BJ (cell line): ENCODE results near the gene SS18L1. TPM values are rescaled to one million over a fixed set of nuclear protein-coding genes. Genes with fewer than 3 reads are reported as not detected.
"Not testable (repeated sequence)": the region's sequence is repeated elsewhere in the genome, so short reads cannot be mapped to it uniquely, and the experiment has no call there.

Experiments
- CTCF ChIA-PET: fragments of 350-600 bp; formaldehyde crosslinking; extraction: SDS; loops from one replicate; lab custom pipeline; 2021; ENCODE audit warnings: antibody characterized with exemption, inconsistent platforms; lab: Yijun Ruan, JAX
- POLR2A ChIA-PET: fragments of 300-600 bp; sonication (Branson Sonifier 250); formaldehyde crosslinking; extraction: SDS; loops from one replicate; lab custom pipeline; 2021; ENCODE audit warnings: antibody characterized with exemption; lab: Charles Lee
- DNase-seq: peaks from one replicate; pipeline ENCODE4 v3.0.0-alpha.2; 2011; ENCODE audit warnings: low read depth
- H3K27me3 ChIP-seq: 2 replicates; pipeline ENCODE4 v1.6.0; 2011; ENCODE audit warnings: low read length; ENCODE audit not compliant: control insufficient read depth, insufficient read depth
- H3K36me3 ChIP-seq: 2 replicates; pipeline ENCODE4 v1.5.1; 2011; ENCODE audit warnings: low read length; ENCODE audit not compliant: control insufficient read depth, insufficient read depth
- H3K4me3 ChIP-seq: 2 replicates; pipeline ENCODE4 v1.5.1; 2011; ENCODE audit warnings: low read depth, mild to moderate bottlenecking, control low read depth, low read length
- polyA plus RNA-seq: library from polyadenylated mRNA; depleted of rRNA; stranded (reverse); fragments of >200 nt; gene quantifications from 2 replicates; pipeline ENCODE4 v1.2.3, GENCODE V29; 2011
- TF ChIP-seq, protein P1 (sequence below): IDR thresholded peaks from 2 replicates; pipeline ENCODE4 v1.5.1; 2011; ENCODE audit warnings: low read depth, mild to moderate bottlenecking, control low read depth, inconsistent platforms, low read length, moderate library complexity; ENCODE audit not compliant: insufficient read depth

Gene SS18L1
- polyA plus RNA-seq, 1 experiment: 6.7 TPM

DNA sequence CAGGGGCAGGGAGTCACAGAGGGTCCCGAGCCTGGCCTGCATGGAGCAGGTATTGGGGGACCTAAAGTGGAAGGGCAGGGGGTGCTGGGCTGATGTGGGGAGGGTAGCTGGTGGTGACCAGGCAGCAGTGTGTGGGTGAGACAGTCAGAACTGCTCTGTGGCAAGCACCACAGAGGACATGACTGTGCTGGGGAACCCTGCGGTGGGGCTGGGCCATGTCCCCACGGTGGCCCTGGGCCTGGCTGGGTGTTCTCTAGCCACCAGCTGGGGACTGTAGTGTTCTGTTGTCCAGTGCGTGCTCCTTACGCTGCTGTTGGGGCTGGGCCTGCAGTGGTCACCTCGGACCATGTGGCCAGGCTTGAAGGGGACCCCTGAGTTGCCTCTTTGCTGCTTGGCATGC lies 3.6 kb downstream of the SS18L1 start:
- H3K36me3 ChIP-seq: peaks cover 1% of the 10 kb centered on the region
- POLR2A ChIA-PET: no interaction called here
- CTCF ChIA-PET: interaction anchor here (2.3 kb wide), 1 partner anchor 9 kb away, joined by 6 read pairs; no protein-coding TSS in a partner anchor
- DNase-seq: no peak
- TF ChIP-seq, protein P1, sequence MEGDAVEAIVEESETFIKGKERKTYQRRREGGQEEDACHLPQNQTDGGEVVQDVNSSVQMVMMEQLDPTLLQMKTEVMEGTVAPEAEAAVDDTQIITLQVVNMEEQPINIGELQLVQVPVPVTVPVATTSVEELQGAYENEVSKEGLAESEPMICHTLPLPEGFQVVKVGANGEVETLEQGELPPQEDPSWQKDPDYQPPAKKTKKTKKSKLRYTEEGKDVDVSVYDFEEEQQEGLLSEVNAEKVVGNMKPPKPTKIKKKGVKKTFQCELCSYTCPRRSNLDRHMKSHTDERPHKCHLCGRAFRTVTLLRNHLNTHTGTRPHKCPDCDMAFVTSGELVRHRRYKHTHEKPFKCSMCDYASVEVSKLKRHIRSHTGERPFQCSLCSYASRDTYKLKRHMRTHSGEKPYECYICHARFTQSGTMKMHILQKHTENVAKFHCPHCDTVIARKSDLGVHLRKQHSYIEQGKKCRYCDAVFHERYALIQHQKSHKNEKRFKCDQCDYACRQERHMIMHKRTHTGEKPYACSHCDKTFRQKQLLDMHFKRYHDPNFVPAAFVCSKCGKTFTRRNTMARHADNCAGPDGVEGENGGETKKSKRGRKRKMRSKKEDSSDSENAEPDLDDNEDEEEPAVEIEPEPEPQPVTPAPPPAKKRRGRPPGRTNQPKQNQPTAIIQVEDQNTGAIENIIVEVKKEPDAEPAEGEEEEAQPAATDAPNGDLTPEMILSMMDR: no peak
- H3K27me3 ChIP-seq: no peaks in the 10 kb centered on the region
- H3K4me3 ChIP-seq: no peak overlapping the region

GRCh38 chr20:62147528-62147927 lies 4.0 kb downstream of the SS18L1 start:
- CTCF ChIA-PET: interaction anchor here (0.7 to 2.3 kb wide), 2 partner anchors 9 to 44 kb away, joined by 3 to 6 read pairs; no protein-coding TSS in a partner anchor

DNA sequence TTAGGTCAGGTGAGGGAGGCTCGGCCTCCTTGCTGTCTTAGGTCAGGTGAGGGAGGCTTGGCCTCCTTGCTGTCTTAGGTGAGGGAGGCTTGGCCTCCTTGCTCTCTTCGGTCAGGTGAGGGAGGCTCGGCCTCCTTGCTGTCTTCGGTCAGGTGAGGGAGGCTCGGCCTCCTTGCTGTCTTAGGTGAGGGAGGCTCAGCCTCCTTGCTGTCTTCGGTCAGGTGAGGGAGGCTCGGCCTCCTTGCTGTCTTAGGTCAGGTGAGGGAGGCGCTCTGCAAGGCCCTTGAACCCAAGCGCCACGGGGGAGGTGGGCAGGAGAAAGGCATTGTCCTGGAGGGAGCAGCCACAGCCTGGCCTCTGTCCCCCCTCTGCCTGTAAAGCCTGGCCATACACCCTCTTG lies 4.8 kb downstream of the SS18L1 start:
- H3K36me3 ChIP-seq: not testable (repeated sequence)

More at GRCh38 chr20:62147528-62147927, 4.0 kb downstream of the SS18L1 start:
- POLR2A ChIA-PET: no interaction called here
- H3K4me3 ChIP-seq: no peak overlapping the region
- TF ChIP-seq, protein P1: no peak
- no peak for DNase-seq
- peaks cover 1% of the 10 kb centered on the region for H3K36me3 ChIP-seq
- H3K27me3 ChIP-seq: no peaks in the 10 kb centered on the region

GRCh38 chr20:62148908-62149314 lies 5.3 kb downstream of the SS18L1 start:
- Histone ChIP-seq H3K27me3 (no peaks in the 10 kb centered on the region), H3K4me3 (no peak overlapping the region), H3K36me3 (peaks cover 1% of the 10 kb centered on the region)
- TF ChIP-seq, protein P1: no peak
- CTCF ChIA-PET: no interaction called here
- POLR2A ChIA-PET: no interaction called here
- no peak for DNase-seq

More for the DNA sequence above, 4.8 kb downstream of the SS18L1 start:
- H3K4me3 ChIP-seq, DNase-seq, POLR2A ChIA-PET, H3K27me3 ChIP-seq: not testable (repeated sequence)
- CTCF ChIA-PET: interaction anchor here (0.7 kb wide), 1 partner anchor 43 kb away, joined by 3 read pairs; no protein-coding TSS in a partner anchor

DNA sequence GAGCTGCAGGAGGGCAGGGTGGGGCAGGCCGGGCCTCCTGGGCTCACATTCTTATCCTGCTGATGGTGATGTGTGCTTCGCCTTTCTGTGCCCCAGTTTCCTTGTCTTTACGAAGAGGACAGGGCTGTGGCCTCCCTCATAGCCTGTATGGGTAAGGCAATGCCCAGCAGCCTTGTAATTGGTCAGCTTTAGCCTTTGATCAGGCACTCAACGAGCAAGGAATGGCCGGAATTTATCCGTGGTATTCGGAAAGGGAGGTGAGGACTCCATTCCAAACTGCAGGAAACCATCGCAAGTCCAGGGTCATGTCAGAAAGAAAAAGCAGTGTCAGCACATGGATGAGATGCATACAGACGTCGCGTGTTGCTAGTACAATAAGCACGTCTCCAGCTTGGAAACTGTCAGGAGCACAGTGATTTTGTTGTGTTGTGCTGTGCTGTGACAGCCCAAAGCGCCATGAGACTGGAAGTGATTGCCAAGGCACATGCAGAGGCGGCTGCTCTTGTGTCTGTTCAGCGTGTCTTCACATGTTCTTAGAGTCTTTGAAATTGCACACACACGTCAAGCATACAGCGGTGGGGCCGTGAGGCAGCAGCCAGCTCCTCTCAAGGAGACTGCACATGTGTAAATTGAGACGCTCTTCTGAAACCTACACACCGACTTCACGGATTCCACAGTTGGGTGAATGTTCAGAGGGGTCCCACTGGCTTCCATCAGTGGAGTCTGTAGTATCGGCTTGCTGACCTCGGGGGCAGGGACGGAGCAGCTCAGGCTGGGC lies 6.2 kb downstream of the SS18L1 start:
- CTCF ChIA-PET: no interaction called here
- TF ChIP-seq, protein P1: no peak
- Histone ChIP-seq H3K36me3 (peaks cover 1% of the 10 kb centered on the region), H3K4me3 (no peak overlapping the region), H3K27me3 (no peaks in the 10 kb centered on the region)
- no peak for DNase-seq
- POLR2A ChIA-PET: no interaction called here
